Activated effector memory CD4-positive, alpha-beta T cell treated with anti-CD3 and anti-CD28 coated beads, Interleukin-2, amount 50 U/mL, for 16 hours (primary cell): Measurements from ENCODE around the gene KCNIP2.
"Not testable (repeated sequence)": the region's sequence is repeated elsewhere in the genome, so short reads cannot be mapped to it uniquely, and the experiment has no call there.

Experiments
- DNase-seq: peaks from one replicate; pipeline ENCODE4 v3.0.0-alpha.2; 2020

The KCNIP2 gene

DNA sequence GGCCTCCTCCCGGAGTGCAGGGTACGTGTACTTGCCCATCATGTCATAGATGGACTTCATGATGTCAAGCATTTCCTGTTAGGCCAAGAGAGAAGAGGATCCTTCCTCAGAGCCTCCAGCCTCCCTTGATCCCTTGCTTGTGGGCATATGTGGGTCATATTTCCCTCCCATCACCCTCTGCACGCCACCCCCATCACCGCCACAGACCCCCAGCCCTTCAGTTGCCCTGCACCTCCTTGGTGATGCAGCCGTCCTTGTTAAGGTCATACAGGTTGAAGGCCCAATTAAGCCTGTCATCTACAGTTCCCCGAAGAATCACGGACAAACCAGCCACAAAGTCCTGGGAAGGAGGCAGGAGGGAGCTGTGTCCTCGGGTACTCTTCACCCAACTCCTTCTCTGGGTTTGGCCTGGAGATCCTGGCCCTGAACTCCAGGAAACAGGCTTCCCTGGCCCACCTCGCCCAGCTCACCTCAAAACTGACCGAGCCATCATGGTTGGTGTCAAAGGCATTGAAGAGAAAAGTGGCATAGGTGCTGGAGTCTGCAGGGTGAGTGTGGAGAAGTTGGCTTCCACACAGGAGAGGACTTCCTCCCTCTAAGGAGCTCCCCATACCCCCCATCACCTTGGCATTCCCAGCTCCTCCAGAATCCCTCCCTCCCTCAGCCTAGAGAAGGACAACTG is 15.5 kb downstream of the KCNIP2 start:
- peak; percentile 48 for DNase-seq

DNA sequence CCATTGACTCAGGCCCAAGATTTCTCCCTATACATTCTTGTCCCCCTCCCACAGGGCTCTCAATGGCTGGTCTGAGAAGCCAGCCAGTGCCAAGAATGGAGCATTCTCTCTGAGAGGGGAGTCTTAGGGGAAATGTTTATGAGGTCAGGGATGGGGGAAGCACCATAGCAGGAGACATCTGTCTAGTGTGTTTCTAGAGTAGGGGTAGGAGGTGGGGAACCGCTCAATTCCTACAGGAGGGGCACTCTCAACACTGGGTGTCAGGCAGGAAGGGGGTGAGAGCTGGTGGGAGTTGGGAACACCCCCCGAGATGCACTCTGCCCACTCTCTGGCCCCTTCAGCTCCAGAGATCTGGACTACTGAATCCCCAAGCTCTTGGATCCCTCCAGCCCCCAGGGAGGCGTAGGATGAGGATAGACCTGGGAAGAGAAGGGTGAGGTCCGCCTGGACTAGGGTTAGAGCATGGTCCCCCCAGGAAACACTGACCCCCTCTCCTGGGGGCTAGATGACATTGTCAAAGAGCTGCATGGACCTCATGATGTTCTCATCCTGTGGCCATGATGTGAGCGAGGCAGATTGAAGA is 16.7 kb downstream of the KCNIP2 start:
- DNase-seq, result peak; percentile 22

DNA sequence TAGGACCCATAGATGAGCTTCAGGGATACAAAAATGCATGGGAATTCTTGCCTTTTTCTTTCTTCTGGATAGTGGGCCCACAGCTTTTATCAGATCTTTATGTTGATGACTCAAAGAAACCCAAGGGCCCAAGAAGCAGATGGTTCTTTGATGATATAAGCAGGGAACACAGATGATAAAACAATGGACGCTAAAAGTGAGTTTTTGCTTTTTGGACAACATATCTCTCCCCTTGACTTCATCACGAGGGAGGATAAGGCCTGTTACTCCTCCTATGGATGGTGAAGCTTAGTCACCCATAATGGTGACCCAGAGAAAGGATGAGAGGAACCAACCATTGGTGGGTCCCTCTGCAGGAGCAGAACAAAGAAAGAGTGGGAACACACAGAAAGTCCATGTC is 18.9 kb downstream of the KCNIP2 start:
- no peak for DNase-seq

DNA sequence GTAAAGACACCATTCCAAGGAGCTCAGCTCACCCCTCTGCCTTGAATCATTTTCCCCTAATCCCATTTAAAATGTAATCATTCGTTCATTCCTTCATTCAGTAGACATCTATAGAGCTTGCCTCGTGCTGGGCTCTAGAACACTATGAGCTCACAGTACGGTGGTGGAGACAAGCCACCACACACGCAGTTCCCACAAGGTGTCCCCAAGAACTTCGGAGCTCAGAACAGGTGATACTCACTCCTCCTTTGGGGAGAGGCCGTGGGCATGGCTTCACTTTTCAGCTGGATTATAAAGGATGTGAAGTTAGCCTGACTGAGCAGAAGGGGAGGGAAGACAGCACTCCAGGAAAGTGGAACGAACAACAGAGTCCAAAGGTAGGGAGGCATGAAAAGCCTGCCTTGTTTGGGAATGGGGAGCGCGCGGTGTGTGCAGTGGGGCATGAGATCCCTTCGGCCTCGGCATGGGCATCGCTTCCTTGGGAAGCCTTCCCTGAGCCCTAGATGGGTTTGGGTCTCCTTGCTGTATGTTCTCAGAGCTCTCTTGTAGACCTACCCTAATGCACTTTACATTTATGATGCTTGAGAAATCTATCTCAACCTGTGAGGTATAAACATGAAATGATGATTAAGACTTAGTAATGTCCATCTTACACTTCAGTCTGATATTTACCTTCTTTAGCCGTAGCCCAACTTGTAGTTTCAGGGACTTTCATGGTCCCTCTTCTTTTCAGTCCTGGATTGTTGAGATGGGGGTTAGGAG is 24.5 kb downstream of the KCNIP2 start:
- no peak for DNase-seq

DNA sequence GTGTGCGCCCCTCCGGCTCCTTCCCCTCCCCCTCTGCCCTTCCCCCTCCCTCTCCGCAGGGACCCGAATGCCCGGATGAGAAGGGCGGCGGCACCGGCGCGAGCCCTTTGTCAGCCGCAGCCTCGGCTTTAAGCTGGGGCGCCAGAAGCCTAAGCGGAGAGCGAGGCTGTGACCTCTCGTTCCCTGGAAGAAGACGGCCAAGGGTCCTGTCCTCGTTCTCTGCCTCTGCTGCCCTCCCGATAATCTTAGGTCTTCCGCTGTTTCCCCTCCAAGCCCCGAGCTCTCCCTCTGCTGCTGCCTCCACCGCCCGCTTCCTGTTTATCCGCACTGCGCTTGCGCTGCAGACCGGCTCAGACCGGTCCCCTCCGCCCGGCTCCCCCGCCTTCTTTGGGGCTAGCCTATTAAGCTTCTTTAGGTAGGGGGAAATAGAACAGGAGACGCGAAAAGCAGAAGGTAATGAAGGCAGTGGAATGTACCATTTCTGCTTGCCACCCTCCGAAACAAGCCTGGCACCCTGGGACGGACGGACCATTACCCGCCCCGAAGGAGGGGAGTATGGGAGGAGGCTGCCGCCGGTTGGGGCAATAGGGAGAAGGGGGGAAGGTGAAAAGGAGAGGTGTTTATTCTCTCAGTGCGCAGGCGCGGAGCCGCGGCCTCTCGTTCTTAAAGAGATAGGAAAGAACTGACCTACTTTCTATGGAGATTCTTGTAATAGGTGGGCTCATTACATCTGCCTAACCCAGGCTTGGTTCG is 25.3 kb downstream of the KCNIP2 start, which contains the start of gene OGA:
TSS of gene OGA (minus strand) at position 326 of the 753 bp plus-strand sequence. CDS start 422 bp downstream, outside the sequence.
- DNase-seq, result peak; percentile 99

DNA sequence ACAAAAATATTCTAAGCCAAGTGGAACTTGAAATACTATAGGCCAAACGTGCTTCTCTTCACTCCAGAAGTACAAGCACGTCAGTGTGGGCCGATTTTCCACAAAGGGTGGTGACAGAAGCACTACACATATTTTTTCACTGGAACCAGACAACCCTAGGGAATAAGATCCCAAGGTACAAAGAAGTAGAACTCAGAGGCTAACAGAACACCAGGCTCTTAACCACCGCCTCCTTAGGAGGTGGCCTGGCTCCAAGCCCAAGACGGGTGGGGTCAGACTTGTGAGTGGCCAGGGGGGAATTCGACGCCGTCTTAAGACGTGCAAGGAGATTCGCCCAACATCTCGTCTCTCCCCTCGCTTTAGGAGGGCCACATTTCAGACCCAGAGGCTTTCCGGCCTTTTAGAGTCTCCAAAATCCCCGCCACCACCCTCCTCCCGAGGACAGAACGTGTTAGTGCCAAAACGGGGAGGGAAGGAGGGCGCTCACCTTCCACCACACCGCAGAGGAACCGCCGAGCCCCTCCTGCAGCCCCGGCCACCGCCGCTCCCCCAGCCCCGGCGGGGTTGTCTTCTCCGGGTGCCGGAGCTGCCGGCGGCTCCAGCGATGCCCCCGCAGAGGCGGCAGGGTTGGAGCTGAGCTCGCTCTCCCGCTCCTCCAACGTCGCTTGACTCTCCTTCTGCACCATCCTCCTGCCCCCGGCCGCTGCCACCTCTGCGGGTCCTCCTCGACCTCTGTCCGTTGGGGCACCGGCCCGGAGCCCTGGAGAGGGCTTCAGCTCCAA is 26.1 kb downstream of the KCNIP2 start:
- DNase-seq, result no peak

DNA sequence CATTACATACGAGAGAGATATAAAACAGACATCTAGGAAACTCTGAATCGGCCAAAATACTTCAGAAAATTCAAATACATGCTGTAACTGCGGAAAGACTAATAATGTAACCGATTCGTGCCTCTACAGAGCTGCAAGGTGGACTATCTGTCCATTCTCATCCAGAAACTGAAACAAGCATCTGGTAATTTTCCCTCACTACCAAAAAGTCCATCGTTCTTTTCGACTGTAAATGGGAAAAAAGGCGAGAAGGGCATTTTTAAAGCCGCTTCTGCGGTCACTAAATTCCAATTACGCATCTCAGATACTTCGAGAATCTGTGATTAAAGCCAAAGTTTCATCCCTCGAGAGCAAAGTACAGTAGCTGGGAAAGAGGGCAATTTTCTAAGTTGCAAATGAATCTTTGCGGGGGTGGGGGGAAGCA is 26.7 kb downstream of the KCNIP2 start:
- no peak for DNase-seq

DNA sequence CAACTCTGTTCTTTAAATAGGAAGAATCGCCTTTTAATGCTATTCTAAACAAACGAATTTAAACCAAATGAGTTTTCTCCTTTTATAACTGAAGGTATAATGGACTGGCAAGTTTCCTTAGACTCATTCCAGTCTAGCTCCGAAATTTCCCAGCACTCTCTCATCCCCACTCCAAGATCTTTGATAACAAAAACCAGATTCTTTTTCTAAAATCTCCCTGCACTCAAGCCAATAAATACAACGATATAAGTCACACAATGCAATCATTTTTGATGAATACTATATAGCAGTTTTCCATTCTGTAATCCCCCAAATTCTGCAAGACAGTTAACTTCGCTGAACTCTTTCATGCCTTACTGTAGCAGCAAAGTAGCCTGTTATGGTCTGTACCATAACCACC is 27.2 kb downstream of the KCNIP2 start:
- no peak for DNase-seq

DNA sequence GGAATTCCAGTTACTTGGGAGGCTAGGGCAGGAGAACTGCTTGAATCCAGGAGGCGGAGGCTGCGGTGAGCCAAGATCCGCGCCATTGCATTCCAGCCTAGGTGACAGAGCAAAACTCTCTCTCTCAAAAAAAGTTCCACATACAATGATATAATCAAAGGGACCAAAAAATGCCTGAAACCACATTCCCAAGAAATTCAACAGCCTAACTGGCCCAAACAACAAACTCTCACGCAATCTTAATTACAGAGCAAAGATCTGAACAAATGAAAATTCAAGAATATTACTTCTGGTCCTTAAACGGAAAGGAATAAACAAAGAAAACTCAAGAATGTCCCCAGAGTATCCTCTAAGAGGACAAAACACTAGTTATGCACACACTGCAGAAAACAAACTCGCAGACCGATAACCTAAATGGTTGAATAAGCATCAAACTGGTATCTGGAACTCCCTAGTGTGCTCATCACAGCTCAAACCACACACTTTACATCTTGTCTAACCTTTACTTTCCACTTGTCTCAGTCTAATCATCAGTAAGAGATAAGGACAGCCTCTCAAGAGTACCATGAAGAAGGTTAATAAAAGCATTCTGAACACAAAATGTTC is 29.0 kb downstream of the KCNIP2 start:
- DNase-seq, result no peak

DNA sequence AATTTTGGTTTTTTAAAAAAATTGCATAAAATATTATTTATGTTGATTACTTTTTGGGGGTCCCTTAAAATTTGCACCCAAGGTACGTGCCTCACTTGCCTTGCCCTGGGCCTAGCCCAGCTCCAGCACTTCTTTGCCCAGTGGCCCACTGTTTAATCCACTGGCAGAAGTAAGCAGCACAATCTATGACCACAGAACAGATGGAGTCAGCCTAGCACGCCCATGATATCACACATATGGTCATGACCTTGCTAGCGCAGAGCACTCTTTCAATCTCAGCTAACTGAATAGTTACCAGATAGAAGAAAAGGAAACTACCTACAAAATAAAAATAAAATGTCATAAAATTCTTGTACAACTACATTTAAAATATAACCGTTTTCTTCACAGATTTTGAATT is 31.0 kb downstream of the KCNIP2 start:
- no peak for DNase-seq

DNA sequence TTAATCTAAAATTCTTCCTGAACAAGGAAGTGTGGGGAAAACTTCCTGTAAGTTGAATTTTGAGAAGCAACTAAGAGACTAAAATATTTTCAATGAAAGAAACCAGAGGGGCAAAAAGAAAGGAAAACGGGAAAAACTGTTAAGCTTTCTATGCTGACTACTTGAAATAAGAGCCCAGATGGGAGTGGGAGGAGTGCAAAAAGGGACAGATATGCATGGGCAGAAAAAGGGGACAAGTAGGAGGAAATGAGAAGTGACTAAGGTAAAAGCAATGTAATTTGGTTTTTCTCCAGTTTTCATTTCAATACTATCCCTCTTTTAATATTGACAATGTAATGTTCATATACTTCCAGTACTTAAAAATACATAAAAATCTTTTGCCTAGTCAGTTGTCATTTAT is 36.4 kb downstream of the KCNIP2 start:
- DNase-seq, result no peak

DNA sequence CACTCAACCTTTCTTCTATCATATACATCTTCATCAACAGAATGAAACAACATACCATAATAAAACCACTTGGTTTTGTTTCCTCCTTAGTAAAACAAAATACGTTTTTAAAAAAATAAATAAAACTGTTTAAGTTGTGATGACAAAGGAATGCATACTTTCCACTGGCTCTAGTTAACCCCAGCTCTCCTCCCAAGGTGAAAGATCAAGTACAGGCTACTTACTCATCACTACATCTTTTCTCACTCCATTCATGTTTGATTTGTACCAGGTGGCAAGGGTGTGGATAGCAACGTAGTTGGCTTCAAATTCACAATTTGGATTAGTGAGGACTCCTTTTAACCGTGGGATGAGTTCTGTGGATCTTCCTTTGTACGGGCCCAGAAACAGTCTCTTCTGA is 40.1 kb downstream of the KCNIP2 start:
- DNase-seq, result no peak

DNA sequence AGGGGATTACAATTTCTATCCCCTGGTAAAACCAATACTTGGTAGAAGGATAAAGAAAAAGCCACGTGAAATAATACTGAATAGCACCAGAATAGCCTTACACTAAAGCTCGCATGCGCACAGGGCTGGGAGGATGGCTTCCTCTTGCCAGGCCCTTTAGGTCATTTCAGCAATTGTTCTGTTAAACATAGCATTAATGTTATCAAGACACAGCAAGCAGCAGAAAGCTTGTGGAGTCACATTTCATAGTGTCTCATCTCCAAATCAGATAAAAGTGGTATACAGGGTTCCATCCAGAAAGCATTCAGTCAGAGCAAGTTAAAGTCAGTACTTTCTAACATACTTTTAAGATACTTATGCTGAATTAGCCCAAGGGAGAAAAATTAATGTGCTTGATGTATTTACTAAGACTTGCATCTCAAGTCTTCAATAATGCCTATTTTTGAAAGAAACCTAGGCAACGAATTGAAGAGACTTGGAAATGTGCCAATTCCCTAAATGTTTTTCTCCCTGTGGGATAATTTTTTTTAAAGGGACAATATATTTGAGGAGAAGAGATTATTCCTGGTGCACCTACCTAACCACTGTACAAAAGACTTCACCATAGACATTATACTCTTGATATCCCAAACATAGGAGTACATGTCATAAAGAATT is 46.1 kb downstream of the KCNIP2 start:
- no peak for DNase-seq

DNA sequence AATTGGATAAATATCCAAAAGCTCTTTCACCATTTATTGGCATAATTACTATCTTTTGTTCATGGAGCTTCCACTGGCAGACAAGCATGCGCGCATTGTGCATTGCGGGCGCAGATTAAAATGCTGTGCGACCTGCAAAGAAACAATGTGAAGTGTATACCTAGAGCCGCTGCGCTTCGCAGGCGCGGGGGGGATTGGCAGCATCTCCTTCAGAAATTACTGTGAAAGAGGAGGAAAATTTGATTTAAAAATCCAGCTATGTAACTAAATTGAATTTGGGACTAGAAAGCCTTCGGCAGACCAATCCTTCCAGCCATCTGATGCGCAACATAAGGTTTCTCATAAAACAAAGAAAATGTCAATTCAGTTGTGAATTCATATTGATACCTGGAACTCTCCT is 50.1 kb downstream of the KCNIP2 start:
- DNase-seq, result no peak

DNA sequence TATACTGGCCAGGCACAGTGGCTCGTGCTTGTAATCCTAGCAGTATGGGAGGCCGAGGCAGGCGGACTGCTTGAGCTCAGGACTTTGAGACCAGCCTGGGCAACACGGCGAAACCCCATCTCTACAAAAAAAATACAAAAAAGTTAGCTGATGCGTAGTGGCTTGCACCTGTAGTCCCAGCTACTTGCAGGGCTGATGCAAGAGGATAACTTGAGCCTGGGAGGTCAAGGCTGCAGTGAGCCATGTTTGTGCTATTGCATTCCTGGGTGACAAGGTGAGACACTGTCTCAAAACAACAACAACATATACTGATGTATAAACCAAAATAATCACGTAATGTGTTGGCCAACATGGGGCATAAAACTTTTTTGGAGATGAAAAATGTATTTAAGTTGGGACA is 53.9 kb downstream of the KCNIP2 start:
- DNase-seq, result no peak

DNA sequence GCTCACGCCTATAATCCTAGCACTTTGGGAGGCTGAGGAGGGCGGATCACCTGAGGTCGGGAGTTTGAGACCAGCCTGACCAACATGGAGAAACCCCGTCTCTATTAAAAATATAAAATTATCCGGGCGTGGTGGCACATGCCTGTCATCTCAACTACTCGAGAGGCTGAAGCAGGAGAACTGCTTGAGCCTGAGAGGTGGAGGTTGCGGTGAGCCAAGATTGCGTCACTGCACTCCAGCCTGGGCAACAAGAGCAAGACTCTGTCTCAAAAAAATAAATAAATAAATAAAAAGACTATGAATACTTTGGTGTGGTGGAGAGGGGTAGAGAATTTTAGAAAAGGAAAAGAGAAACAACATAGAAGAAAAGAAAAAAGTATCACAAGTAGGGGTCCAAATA is 54.4 kb downstream of the KCNIP2 start:
- not testable (repeated sequence) for DNase-seq

DNA sequence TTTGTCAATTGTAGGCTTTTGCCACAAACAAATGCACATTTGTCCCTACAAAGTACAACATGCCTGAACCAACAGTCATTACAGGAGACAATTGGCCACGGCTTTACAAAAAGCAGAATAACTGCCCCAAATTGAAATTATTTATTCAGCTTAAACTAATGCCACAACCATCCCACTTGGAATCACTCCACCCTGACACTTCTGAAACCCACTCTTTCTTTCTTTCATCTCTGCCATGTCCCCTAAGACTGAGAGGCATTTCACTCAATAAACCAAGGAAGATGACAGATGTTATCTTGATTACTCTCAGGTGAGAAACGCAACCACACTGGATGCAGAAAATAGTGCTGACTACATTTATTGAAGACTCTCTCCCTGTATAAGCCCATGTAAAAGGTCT is 57.8 kb downstream of the KCNIP2 start:
- DNase-seq, result no peak

DNA sequence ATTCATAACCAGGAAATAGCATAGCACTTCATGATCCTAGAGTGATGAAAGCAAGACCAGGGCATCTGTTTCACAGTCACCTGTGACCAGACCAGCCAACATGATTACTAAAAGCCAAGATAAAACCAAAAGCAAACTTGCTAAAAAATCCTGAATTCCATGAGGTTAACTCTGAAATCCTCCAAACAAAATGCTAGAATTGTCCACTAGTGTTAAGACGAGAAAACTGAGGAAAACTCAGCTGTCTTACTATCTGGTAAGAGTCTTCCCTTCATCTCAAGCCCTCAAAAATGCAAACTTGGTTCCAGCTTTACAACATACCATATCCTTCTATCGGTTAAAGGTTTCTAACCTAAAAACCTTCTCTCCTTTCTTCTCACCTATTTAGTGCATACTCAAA is 59.0 kb downstream of the KCNIP2 start:
- no peak for DNase-seq

DNA sequence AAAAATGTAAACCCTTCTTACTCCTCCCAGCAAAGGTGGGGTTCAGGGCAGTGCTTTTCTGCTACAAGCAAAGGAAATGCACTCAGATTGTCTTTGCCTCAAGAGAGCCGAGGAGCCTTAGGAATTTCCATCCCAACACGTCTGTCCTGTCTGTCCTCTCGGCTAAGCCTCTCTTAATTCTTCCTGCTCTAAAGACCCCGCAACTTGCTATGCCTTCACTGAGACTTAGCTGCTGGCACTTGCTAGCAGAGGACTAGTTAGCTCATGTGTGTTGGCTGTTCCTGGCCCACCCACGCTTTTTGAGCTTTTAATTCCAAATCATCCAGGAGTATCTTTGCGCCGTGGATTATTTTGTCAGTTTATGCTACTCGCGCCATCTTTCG is 59.9 kb downstream of the KCNIP2 start:
- no peak for DNase-seq

DNA sequence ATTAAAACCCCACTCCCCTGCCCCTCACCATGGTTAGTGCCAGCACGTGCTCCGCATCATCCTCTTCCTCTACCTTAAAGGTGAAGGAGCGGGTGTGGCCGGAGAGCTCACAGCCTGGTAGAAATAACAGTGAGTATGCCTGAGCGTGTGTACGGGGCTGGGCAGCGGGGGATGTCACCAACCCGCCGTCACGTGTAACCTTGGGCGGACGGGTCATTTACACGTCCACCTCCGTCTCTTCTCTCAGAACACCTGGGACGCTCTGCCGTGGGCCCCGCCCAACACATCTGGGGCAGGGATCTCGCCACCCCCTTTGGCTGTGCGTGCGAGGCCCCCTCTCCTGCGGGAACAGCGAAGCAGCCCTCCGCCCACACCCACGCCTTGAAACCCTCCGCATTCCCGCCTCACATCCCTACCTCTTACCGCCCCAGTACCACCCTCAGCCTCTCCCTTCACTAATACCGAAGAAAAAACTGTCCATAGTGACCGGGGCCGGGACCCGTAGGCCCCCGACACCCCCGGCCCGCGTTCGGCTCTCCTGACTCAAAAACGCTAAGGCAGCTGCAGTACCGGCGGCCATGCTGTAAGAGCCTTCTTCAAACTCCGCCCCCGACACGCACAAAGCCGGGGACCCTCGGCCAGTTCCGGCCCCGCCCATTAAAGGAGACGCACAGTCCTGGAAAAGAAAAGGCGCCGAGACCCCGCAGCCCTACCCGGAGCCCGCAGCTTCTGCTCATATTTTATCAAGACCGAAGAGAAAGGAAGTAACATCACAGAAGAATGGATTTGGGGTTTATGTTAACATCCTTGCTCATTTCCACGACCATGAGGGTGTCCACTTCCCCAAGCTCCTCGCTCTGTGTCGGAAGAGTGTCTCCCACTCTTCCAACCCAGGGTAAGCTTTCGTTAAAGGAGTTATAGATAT is 60.5 kb downstream of the KCNIP2 start, which contains the start of gene NPM3:
TSS of gene NPM3 (minus strand) at position 636 of the 925 bp plus-strand sequence. CDS start at position 580, 56 bp downstream.
- DNase-seq, result peak; percentile 94
